ENCODE measurements around the gene PRKAR2B.
A peak's percentile ranks its signal among the peaks of the same experiment; 100 is the strongest.

The PRKAR2B gene

GRCh38 chr7:107145067-107145838 lies 100.7 kb downstream of the PRKAR2B start:
- TF ChIP-seq CTCF (IDR thresholded peaks at IDR 0.05) = no peak
- H3K9me3 ChIP-seq = no peaks in the 10 kb centered on the region
- H3K27me3 ChIP-seq = no peaks in the 10 kb centered on the region
- H3K4me3 ChIP-seq (ENCODE audit: low read depth in 1 of 2, low read length in 1 of 2) = no peak overlapping the region
- no peaks in the 10 kb centered on the region for H3K4me1 ChIP-seq (ENCODE audit: control insufficient read depth in 1 of 2, insufficient read depth in 1 of 2, low read depth in 1 of 2, low read length in 1 of 2)
- no peak overlapping the region for H3K27ac ChIP-seq
- H3K36me3 ChIP-seq = no peaks in the 10 kb centered on the region

GRCh38 chr7:107147464-107148393 lies 103.2 kb downstream of the PRKAR2B start:
- peak; percentile 36 for TF ChIP-seq CTCF (IDR thresholded peaks at IDR 0.05)
- Histone ChIP-seq H3K4me1 (ENCODE audit: control insufficient read depth in 1 of 2, insufficient read depth in 1 of 2, low read depth in 1 of 2, low read length in 1 of 2) (no peaks in the 10 kb centered on the region), H3K27ac (no peak overlapping the region), H3K36me3 (no peaks in the 10 kb centered on the region), H3K4me3 (ENCODE audit: low read depth in 1 of 2, low read length in 1 of 2) (no peak overlapping the region), H3K27me3 (no peaks in the 10 kb centered on the region), H3K9me3 (no peaks in the 10 kb centered on the region)

GRCh38 chr7:107148721-107149120 lies 104.2 kb downstream of the PRKAR2B start:
- Histone ChIP-seq H3K36me3 (no peaks in the 10 kb centered on the region), H3K4me3 (ENCODE audit: low read depth in 1 of 2, low read length in 1 of 2) (no peak overlapping the region), H3K27me3 (no peaks in the 10 kb centered on the region), H3K9me3 (no peaks in the 10 kb centered on the region), H3K27ac (no peak overlapping the region), H3K4me1 (ENCODE audit: control insufficient read depth in 1 of 2, insufficient read depth in 1 of 2, low read depth in 1 of 2, low read length in 1 of 2) (no peaks in the 10 kb centered on the region)
- TF ChIP-seq CTCF (IDR thresholded peaks at IDR 0.05) = no peak

GRCh38 chr7:107149863-107150262 lies 105.4 kb downstream of the PRKAR2B start:
- Histone ChIP-seq H3K4me3 (ENCODE audit: low read depth in 1 of 2, low read length in 1 of 2) (no peak overlapping the region), H3K27ac (no peak overlapping the region), H3K36me3 (no peaks in the 10 kb centered on the region), H3K9me3 (no peaks in the 10 kb centered on the region), H3K4me1 (ENCODE audit: control insufficient read depth in 1 of 2, insufficient read depth in 1 of 2, low read depth in 1 of 2, low read length in 1 of 2) (no peaks in the 10 kb centered on the region), H3K27me3 (no peaks in the 10 kb centered on the region)
- TF ChIP-seq CTCF (IDR thresholded peaks at IDR 0.05) = no peak

GRCh38 chr7:107150375-107151073 lies 106.0 kb downstream of the PRKAR2B start:
- peak; percentile 64 for TF ChIP-seq CTCF (IDR thresholded peaks at IDR 0.05)
- H3K27ac ChIP-seq = no peak overlapping the region

More at GRCh38 chr7:107150375-107151073, 106.0 kb downstream of the PRKAR2B start:
- H3K4me1 ChIP-seq (ENCODE audit: control insufficient read depth in 1 of 2, insufficient read depth in 1 of 2, low read depth in 1 of 2, low read length in 1 of 2) = no peaks in the 10 kb centered on the region
- H3K36me3 ChIP-seq = no peaks in the 10 kb centered on the region
- no peaks in the 10 kb centered on the region for H3K9me3 ChIP-seq
- no peak overlapping the region for H3K4me3 ChIP-seq (ENCODE audit: low read depth in 1 of 2, low read length in 1 of 2)
- no peaks in the 10 kb centered on the region for H3K27me3 ChIP-seq

All from neutrophil (primary cell).